ENCODE results near the gene CEP85L.
A peak's percentile ranks its signal among the peaks of the same experiment; 100 is the strongest.

The CEP85L gene

GRCh38 chr6:118651282-118652050 lies at the start of gene CEP85L:
TSS of gene CEP85L (minus strand) at chr6:118651591. CDS start at chr6:118651269, 322 bp downstream.
- DNase-seq: peak; percentile 86

- DNase-seq: no peak
Observed at GRCh38 chr6:118700531-118700930, 49.1 kb upstream of the CEP85L start.

GRCh38 chr6:118697554-118697953 lies 46.2 kb upstream of the CEP85L start:
- DNase-seq: no peak

GRCh38 chr6:118696271-118696670 lies 44.9 kb upstream of the CEP85L start:
- DNase-seq: no peak

- no peak for DNase-seq
Observed at GRCh38 chr6:118693562-118693961, 42.2 kb upstream of the CEP85L start.

- DNase-seq: no peak
Observed at GRCh38 chr6:118685823-118686449, 34.5 kb upstream of the CEP85L start.

GRCh38 chr6:118683881-118684872 lies 32.8 kb upstream of the CEP85L start:
- no peak for DNase-seq

GRCh38 chr6:118680452-118681095 lies 29.2 kb upstream of the CEP85L start:
- no peak for DNase-seq

GRCh38 chr6:118679327-118679901 lies 28.0 kb upstream of the CEP85L start:
- no peak for DNase-seq

GRCh38 chr6:118678866-118679265 lies 27.5 kb upstream of the CEP85L start:
- DNase-seq: no peak

- no peak for DNase-seq
Observed at GRCh38 chr6:118677193-118677592, 25.8 kb upstream of the CEP85L start.

- DNase-seq: no peak
Observed at GRCh38 chr6:118675225-118675624, 23.8 kb upstream of the CEP85L start.

- DNase-seq: no peak
Observed at GRCh38 chr6:118674772-118675171, 23.4 kb upstream of the CEP85L start.

GRCh38 chr6:118672678-118673077 lies 21.3 kb upstream of the CEP85L start:
- no peak for DNase-seq

GRCh38 chr6:118669561-118669960 lies 18.2 kb upstream of the CEP85L start:
- no peak for DNase-seq

GRCh38 chr6:118668761-118669385 lies 17.5 kb upstream of the CEP85L start:
- DNase-seq: no peak

- DNase-seq: no peak
Observed at GRCh38 chr6:118667988-118668387, 16.6 kb upstream of the CEP85L start.

GRCh38 chr6:118665011-118665410 lies 13.6 kb upstream of the CEP85L start:
- DNase-seq: no peak

GRCh38 chr6:118663993-118664985 lies 12.9 kb upstream of the CEP85L start:
- DNase-seq: no peak

GRCh38 chr6:118661831-118662230 lies 10.4 kb upstream of the CEP85L start:
- no peak for DNase-seq

GRCh38 chr6:118660218-118660569 lies 8.8 kb upstream of the CEP85L start:
- peak; percentile 54 for DNase-seq
